Endothelial cell (in vitro differentiated cells): ENCODE data around the gene CBL. TPM values are rescaled to one million over a fixed set of nuclear protein-coding genes. Genes with fewer than 3 reads are reported as not detected.

Experiments used
- DNase-seq: peaks from one replicate; pipeline ENCODE4 v3.0.0; 2021; ENCODE audit warnings: low spot score
- H3K27ac Mint-ChIP-seq: one replicate; pipeline ENCODE4 v1.8.0; 2021; ENCODE audit warnings: mixed read lengths, inconsistent platforms; ENCODE audit not compliant: unreplicated experiment
- H3K27me3 Mint-ChIP-seq: one replicate; pipeline ENCODE4 v1.8.0; 2021; ENCODE audit warnings: mild to moderate bottlenecking, moderate library complexity, mixed read lengths, inconsistent platforms; ENCODE audit not compliant: unreplicated experiment
- H3K36me3 Mint-ChIP-seq: one replicate; pipeline ENCODE4 v1.8.0; 2021; ENCODE audit warnings: mild to moderate bottlenecking, low read depth, mixed read lengths, inconsistent platforms; ENCODE audit not compliant: unreplicated experiment
- H3K4me1 Mint-ChIP-seq: one replicate; pipeline ENCODE4 v1.8.0; 2021; ENCODE audit warnings: mild to moderate bottlenecking, mixed read lengths, inconsistent platforms; ENCODE audit not compliant: unreplicated experiment
- H3K4me3 Mint-ChIP-seq: one replicate; pipeline ENCODE4 v1.8.0; 2021; ENCODE audit warnings: mild to moderate bottlenecking, mixed read lengths, inconsistent platforms; ENCODE audit not compliant: unreplicated experiment
- H3K9me3 Mint-ChIP-seq: one replicate; pipeline ENCODE4 v1.8.0; 2021; ENCODE audit warnings: mixed read lengths, inconsistent platforms; ENCODE audit not compliant: unreplicated experiment
- CTCF ChIP-seq: fragments of 200-600 bp; sonication (generic); IDR thresholded peaks from one replicate; pipeline ENCODE4 v1.5.0; 2021; ENCODE audit warnings: antibody characterized with exemption; ENCODE audit not compliant: unreplicated experiment
- total RNA-seq: library from RNA; stranded (reverse); fragmentation: NEBNext Ultra II Directional; extraction: Animal tissue kit (Norgen Biotek cat#: 25700); gene quantifications from one replicate; pipeline ENCODE4 v1.2.1, GENCODE V29; 2021; ENCODE audit not compliant: unreplicated experiment

Gene CBL
- total RNA-seq, 1 donor from 2014 or later, result 47.5 TPM

DNA sequence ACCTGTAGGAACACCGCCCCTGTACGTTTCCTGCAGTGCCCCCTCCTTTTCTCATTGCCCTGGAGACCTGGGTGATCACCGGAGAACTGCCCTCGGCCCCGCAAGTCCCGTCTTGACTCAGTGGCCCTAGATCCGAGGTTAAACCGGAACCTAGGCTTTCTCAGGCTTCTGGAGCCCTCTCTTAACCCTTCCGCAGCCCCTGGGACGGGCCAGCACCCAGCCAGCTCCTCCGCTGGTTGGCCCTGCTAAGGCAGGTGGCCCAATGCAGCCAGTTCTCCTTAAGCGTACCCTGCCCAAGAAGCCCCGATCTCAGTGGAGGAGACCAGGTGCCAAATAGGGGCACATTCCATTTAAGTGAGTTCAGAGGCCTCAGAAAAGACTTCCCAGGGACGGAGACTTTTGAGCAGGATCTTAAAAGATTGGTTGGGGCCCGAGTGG is 36.8 kb upstream of the CBL start:
- peaks cover 9% of the 10 kb centered on the region for H3K36me3 Mint-ChIP-seq
- peaks cover 12% of the 10 kb centered on the region for H3K4me1 Mint-ChIP-seq
- no peaks in the 10 kb centered on the region for H3K9me3 Mint-ChIP-seq
- H3K4me3 Mint-ChIP-seq, result peak overlapping the region; percentile 92
- no peak for TF ChIP-seq CTCF
- peak; percentile 31 for DNase-seq
- peaks cover 14% of the 10 kb centered on the region for H3K27me3 Mint-ChIP-seq
- H3K27ac Mint-ChIP-seq, result peak overlapping the region; percentile 94

DNA sequence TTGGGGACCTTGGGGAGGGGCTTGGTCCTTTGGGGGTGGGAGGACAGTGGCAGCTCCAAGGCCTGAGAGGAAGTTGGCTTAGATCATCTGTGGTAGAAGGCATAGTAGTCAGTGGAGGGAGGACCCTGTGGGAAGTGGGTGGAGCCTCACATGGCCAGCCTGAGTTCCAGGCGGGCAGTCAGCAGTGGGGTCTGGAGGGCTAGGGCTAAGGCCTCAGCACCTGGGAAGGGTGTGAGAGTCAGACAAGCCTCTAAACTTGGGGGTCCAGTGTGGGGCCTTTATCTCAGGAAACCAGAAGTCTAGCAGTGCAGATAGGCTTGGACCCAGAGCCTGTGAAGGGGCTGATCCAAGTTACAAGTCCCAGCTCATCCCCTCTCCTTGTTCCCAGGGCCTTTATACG is 33.6 kb upstream of the CBL start:
- Mint-ChIP-seq H3K27ac (no peak overlapping the region), H3K4me1 (peaks cover 20% of the 10 kb centered on the region), H3K4me3 (no peak overlapping the region), H3K9me3 (no peaks in the 10 kb centered on the region), H3K27me3 (peaks cover 20% of the 10 kb centered on the region), H3K36me3 (peaks cover 9% of the 10 kb centered on the region)
- no peak for TF ChIP-seq CTCF
- no peak for DNase-seq

- peaks cover 23% of the 10 kb centered on the region for H3K4me1 Mint-ChIP-seq
- no peak for DNase-seq
- peaks cover 9% of the 10 kb centered on the region for H3K36me3 Mint-ChIP-seq
- H3K27ac Mint-ChIP-seq, result no peak overlapping the region
- H3K4me3 Mint-ChIP-seq, result no peak overlapping the region
- no peak for TF ChIP-seq CTCF
- H3K27me3 Mint-ChIP-seq, result peaks cover 17% of the 10 kb centered on the region
- H3K9me3 Mint-ChIP-seq, result no peaks in the 10 kb centered on the region
Observed at GRCh38 chr11:119173453-119173852, 32.7 kb upstream of the CBL start.

DNA sequence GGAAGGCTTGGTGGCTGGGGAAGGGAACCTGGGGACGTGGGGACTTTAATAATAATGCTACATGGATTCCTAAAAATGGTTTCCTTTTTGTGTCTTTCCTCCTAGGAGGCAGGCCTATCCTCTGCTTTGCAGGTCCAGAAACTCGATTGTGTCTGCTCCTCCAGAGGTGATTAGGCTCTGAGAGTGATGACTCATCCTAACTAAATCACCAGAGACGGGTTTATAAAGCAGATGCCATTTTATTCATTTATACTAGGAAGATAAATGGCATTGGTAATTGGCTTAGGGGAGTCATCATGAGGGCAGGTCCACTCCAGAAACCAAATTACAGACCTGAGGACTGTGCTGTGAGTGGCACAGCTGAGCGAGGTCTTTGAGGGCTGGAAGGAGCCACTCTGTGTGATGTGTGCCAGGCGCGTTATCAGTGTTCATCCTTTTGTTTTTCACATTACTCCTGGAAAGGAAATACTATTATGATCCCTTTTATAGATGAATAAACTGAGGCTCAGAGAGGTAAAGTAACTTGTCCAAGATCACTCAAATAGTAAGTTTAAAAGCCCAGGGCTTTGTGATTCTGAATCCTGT is 30.6 kb upstream of the CBL start:
- DNase-seq, result no peak
- TF ChIP-seq CTCF, result no peak
- Mint-ChIP-seq H3K36me3 (peaks cover 15% of the 10 kb centered on the region), H3K4me3 (no peak overlapping the region), H3K9me3 (no peaks in the 10 kb centered on the region), H3K27me3 (peaks cover 12% of the 10 kb centered on the region), H3K27ac (no peak overlapping the region), H3K4me1 (peaks cover 24% of the 10 kb centered on the region)

DNA sequence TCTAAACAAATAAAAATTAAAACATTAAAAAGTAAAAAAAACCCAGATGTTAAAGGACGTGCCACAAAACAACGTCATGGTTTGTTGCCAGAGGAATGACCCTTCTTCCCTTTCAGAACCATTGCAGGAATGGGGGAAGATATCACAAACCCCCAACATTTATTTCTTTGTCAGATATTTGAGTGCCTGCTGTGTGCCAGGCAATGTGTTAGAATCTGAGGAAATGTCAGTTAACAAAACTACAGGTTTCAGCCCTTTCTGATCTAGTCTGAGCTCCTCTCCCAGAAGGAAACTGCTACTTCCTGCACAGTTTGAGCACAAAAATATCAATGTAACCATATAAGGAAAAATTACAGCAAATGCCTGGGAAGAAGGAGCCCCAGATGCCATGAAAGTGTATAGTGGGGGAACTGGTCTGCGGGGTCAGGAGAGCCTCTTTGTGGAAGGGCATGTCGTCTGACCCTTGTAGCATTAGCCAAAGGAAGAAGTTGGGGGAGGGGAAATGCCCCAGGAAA is 27.9 kb upstream of the CBL start:
- Mint-ChIP-seq H3K4me1 (peaks cover 27% of the 10 kb centered on the region), H3K9me3 (no peaks in the 10 kb centered on the region), H3K27me3 (peaks cover 9% of the 10 kb centered on the region), H3K36me3 (peaks cover 9% of the 10 kb centered on the region), H3K27ac (peak overlapping the region; percentile 87), H3K4me3 (no peak overlapping the region)
- DNase-seq, result no peak
- TF ChIP-seq CTCF, result no peak
